Measurements from ENCODE around the gene C19orf85.
"Not testable (repeated sequence)": the region's sequence is repeated elsewhere in the genome, so short reads cannot be mapped to it uniquely, and the experiment has no call there.

C19orf85 gene

GRCh38 chr19:55459950-55460657 is 4.4 kb downstream of the C19orf85 start:
- no peak for DNase-seq

- no peak for DNase-seq
These were observed 5.0 kb downstream of the C19orf85 start for GRCh38 chr19:55459551-55459949.

DNA sequence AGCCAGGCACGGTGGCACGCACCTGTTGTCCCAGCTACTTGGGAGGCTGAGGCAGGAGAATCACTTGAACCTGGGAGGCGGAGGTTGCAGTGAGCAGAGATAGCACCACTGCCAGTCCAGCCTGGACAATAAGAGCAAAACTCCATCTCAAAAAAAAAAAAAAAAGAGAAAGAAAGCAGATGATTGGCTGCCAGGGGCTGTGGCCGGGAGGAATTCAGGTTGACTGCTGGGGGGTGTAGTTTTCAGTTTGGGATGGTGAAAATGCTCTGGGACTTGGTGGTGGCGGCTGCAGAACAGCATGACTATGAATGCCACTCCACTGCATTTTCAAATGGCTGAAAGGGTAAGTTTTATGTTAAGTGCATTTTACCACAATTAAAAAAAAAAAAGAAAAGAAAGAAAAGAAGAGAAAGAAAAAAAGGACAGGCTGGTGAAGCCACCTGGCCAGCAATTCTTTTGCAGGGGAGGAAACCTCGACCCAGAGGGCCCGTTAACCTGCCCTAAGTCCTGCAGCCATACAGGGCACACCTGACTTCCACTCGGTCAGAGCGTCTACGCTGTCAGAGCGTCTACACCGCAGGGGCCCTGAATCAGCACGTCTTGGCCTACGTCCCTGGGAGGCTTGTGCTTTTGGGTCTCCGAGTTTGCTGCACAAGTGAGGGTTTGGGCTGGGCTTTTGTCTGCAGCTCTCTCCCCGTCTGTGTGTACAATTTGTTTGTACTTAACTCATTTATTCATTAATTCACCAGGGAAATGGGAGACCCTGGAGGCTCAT is 6.7 kb downstream of the C19orf85 start:
- no peak for DNase-seq

GRCh38 chr19:55456347-55456746 is 8.2 kb downstream of the C19orf85 start:
- DNase-seq: no peak

DNA sequence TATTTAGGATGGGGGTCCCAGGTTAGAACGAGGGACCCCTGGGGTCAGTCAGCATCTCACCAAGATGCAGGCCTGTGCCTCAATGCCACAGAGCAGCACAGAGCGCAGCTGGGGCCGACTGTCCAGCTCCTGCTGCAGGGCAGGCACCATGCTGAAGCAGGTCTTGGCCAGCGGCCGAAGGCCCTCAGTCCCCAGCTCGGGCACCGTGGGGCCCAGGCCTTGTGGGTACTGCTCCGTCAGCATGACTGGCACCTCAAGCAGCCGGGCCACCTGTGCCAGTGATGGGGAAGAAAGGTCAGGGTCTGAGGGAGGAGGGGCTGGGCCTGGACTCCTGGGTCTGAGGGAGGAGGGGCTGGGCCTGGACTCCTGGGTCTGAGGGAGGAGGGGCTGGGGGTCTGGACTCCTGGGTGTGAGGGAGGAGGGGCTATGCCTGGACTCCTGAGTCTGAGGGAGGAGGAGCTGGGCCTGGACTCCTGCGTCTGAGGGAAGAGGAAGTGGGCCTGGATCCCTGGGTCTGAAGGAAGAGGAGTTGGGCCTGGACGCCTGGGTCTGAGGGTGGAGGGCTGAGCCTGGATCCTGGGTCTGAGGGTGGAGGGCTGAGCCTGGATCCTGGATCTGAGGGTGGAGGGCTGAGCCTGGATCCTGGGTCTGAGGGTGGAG is 8.8 kb downstream of the C19orf85 start:
- no peak for DNase-seq

DNA sequence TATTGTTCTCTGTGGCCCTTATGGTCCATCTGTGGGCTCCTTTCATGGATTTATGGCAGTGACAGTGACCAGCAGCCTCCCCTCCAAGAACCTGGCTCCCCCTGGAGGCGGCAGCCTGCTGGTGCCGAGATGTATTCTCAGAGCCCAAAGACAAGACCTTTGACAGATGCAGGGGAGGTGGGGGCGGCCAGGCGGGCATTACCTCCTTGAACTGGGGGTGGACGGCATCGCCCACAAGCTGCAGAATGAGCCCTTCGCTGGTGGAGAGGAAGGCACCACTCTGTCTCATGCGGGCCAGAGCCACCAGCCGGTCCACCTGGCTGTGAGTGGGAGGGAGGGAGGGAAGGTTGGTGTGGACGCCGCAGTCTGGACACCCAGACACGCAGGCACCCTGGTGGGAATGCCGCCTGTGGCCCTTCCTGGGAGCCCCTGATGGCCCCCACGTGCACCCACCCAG is 9.7 kb downstream of the C19orf85 start:
- DNase-seq: peak in 34 of 51 donors; percentile 5 to 71 (median 43)

DNA sequence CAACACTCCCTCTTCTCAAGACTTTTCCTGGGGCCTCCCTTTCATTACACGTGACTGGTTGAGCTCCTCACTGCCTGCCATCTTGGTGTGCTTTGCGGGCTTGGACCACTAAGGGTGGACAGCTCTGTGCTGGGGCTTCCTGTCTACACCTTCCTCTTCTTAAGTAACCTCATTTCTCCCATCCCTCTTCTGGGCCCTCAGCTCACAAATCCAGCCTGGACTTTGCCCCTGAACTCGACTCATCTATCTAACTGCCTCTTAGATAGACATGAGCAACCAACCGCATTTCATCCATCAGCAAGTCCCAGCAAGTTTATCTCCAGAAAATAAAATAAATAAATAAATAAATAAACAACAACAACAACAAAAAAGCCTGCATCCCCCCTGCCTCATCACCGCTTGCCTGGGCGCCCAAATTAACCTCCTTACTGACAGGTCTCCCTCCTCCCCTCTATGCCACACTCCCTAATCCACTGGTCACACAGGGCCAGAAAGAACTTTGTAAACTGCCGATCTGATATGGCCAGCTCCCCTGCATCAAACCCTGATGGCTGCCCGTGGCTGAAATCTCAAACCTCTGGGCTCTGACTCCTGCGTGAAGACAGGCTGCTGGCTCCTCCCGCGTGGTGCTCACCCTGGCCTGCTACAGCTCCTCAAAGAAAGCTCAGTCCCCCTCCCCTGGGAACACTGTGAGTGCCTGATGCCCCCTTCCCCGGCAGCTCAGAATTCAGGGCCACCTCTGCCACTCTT is 10.9 kb downstream of the C19orf85 start:
- DNase-seq: peak in 1 of 51 donors; percentile 42

DNA sequence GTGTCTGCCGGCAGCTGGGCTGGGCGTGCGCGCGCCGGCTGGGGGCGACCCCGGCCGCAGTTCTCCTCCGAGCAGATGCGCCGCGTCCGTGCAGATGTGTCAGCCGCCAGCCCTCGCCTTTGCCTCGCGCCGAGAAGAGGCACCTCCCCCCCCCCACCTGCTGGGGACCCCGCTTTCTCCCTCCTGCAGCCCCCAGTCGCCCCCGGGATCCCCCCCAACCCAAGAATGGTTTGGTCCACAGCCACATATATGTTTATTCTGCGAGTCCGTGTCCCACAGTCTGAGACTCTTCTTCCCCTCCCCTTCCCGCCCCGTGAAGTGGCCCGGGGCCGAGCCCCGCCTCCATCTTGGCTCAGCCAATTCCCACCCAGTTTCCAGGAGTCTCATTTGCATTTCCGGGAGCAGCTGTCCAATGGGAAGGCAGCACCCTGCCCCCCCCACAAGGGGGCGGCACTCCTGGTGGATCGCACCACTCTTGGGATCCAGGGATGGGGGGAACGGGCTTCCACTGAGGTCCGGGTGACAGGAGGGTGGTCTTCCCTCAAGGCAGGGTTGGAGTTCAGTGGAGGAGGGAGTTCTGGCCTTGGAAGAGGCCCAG is 11.7 kb downstream of the C19orf85 start:
- DNase-seq: peak; percentile 50 to 97 (median 88)

DNA sequence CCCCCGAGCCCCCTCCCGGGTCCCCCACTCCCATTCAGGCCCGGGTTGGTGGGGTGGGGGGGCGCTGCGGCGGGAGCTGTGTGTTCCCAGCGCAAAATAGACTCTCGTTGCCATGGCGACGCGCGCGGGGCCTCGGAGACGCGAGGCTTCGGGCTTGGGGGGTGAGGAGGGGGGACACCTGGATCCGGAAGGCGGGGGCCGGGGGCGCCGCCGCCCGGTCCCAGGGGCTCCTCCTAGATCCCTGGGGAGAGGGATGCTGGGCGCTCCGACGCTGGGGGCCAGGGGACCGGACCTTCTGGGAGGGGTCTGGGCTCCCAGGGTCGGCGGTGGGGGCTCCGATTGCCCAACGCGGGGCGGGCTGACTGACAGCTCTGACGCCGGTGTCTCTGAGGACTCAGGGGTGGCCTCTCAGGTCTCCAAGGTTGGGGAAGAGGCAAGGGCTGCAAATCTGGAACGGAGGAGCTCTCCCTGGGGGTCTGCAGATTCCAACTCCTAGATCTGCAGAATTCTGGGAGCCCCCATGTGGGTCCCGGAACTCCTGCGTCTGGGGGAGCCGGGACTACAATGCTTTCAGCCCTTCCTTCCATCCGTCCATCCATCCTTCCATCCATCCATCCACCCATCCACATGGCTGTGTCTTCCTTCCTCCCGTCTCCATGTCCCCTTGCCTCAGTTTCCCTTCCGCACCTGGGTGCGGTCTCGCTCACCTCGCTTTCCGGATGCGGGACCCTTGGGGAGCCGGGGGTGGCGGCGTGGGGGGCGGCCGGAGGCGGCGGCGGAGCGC is 12.4 kb downstream of the C19orf85 start:
- DNase-seq: peak in 33 of 51 donors; percentile 6 to 80 (median 50)

- peak in 2 of 51 donors; percentile 55 to 62 for DNase-seq
These were observed 13.2 kb downstream of the C19orf85 start for GRCh38 chr19:55451163-55451964.

- no peak for DNase-seq
These were observed 15.1 kb downstream of the C19orf85 start for GRCh38 chr19:55449469-55449868.

GRCh38 chr19:55448175-55448490 is 16.4 kb downstream of the C19orf85 start:
- not testable (repeated sequence) for DNase-seq

- peak in 41 of 51 donors; percentile 5 to 86 (median 56) for DNase-seq
These were observed 17.0 kb downstream of the C19orf85 start for GRCh38 chr19:55447421-55448174.

DNA sequence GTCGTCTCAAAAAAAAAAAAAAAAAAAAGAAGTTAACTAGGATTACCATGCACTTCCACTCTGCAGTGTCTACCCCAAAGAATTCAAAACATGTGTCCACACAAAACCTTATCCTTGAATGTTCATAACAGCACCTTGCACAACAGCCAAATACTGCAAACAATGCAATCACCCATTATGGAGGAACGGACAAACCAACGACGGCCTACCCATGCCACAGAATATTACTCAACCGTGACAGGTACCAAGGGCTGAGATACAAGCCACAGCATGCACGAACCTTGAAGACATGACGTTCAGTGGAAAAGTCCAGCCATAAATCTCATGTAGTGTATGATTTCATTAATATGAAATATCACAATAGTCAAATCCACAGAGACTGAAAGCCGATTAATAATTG is 18.5 kb downstream of the C19orf85 start:
- DNase-seq: no peak

- DNase-seq: peak in 2 of 51 donors; percentile 28 to 39
These were observed 19.9 kb downstream of the C19orf85 start for GRCh38 chr19:55444646-55445045.

GRCh38 chr19:55443824-55444480 is 20.6 kb downstream of the C19orf85 start:
- DNase-seq: peak in 1 of 51 donors; percentile 70

DNA sequence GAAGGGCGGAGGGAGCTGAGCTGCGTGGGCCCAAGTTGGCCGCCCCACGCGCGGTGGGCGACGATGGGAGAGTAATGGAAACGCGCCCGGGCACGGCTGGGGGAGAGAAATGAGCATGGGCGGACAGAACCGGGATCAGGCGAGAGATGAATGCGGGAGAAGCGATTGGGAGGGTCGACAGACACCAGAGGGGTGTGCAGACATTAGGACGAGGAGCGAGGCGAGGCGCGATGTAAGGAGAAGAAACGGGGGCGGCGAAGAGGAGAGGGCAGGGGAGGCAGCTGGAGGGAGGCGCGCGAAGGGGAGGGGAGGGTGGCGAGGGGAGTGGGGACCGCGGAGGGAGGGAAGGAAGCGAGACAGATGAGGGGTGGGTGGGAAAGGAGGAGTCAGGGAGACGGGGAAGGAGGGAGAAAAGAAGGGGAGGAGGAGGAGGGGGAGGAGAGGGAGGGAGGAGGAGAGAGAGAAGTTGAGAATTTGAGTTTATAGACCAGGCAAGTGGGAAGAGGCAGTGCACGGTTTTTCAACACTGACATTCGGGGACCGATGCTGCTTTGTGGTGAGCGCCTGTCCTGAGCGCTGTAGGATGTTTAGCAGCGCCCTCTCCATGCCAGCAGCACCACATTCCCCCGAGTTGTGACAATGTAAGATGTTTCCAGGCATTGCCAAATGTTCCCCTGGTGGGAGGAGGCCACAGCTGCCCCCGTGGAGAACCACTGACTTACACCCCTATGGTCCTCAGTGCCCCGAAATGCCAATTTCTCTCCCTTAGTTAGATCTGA is 21.3 kb downstream of the C19orf85 start, which contains the start of gene SHISA7:
TSS of gene SHISA7 (minus strand) at position 256 of the 779 bp plus-strand sequence. CDS start 437 bp downstream, outside the sequence.
- peak in 23 of 51 donors; percentile 13 to 82 (median 42) for DNase-seq
